GM12878 (cell line): ENCODE data around the gene FKBP8. TPM values are rescaled to one million over a fixed set of nuclear protein-coding genes. Genes with fewer than 3 reads are reported as not detected.

Experiments used
- ATAC-seq: fragments of 200-7000 bp; cut with Tn5 transposase; 3 replicates; pipeline ENCODE4 v1.9.1; 2020; ENCODE audit warnings: mild to moderate bottlenecking, moderate library complexity
- BruUV-seq: library from RNA; stranded (reverse); fragments of 400-500 nt; replicated peaks from 2 replicates; lab custom pipeline; 2021; lab: Mats Ljungman, UMichigan
- CTCF ChIA-PET: fragments of 300-600 bp; sonication (Branson Sonifier 250); formaldehyde crosslinking; extraction: SDS; loops from one replicate; lab custom pipeline; 2021; ENCODE audit warnings: inconsistent platforms; lab: Yijun Ruan, JAX
- POLR2A ChIA-PET: fragments of 350-600 bp; formaldehyde crosslinking; extraction: SDS; loops from one replicate; lab custom pipeline; 2021; ENCODE audit warnings: inconsistent platforms; lab: Charles Lee
- RAD21 ChIA-PET: fragments of 300-600 bp; sonication (Branson Sonifier 250); formaldehyde crosslinking; loops from one replicate; lab custom pipeline; 2023; ENCODE audit warnings: antibody characterized with exemption; ENCODE audit not compliant: unreplicated experiment; lab: Charles Lee
- SMC1A ChIA-PET: fragments of 300-600 bp; sonication (Branson Sonifier 250); formaldehyde crosslinking; loops from one replicate; lab custom pipeline; 2023; ENCODE audit not compliant: unreplicated experiment, uncharacterized antibody; lab: Charles Lee
- DNase-seq: peaks from one replicate; pipeline ENCODE4 v3.0.0-alpha.2; 2011; ENCODE audit warnings: low read depth, low spot score
- FAIRE-seq: peaks from 3 replicates; lab custom pipeline; 2011; peaks lifted over from hg19 to GRCh38; lab: Jason Lieb, UNC
- H2AFZ ChIP-seq: 2 replicates; pipeline ENCODE4 v1.6.0; 2011; ENCODE audit warnings: low read depth, low read length, control low read depth; ENCODE audit not compliant: control insufficient read depth
- H3K27ac ChIP-seq: 2 replicates; pipeline ENCODE4 v1.5.1; 2011; ENCODE audit warnings: control low read depth; ENCODE audit not compliant: control insufficient read depth, insufficient read depth
- H3K27me3 ChIP-seq, 2 experiments: replicated peaks in 1 of 2; 2 replicates each; pipeline versions ENCODE4 v1.6.0 to v1.6.1; 2011; ENCODE audit warnings: low read length in 1 of 2; ENCODE audit not compliant: control insufficient read depth in 2 of 2, insufficient read depth in 2 of 2
- H3K36me3 ChIP-seq, 2 experiments: 2 replicates each; pipeline ENCODE4 v1.5.1; 2011; ENCODE audit warnings: low read length in 1 of 2; ENCODE audit not compliant: control insufficient read depth in 2 of 2, insufficient read depth in 2 of 2
- H3K4me1 ChIP-seq: 2 replicates; pipeline ENCODE4 v1.6.1; 2011; ENCODE audit warnings: mild to moderate bottlenecking, low read length, moderate library complexity, mixed read lengths; ENCODE audit not compliant: control insufficient read depth, insufficient read depth
- H3K4me2 ChIP-seq: 2 replicates; pipeline ENCODE4 v1.6.0; 2011; ENCODE audit warnings: control low read depth; ENCODE audit not compliant: control insufficient read depth, insufficient read depth
- H3K4me3 ChIP-seq: fragments of 200-600 bp; sonication (generic); 2 replicates; pipeline ENCODE4 v1.5.1; 2016
- H3K79me2 ChIP-seq: 2 replicates; pipeline ENCODE4 v1.6.0; 2011; ENCODE audit warnings: low read length; ENCODE audit not compliant: control insufficient read depth, insufficient read depth
- H3K9ac ChIP-seq: 2 replicates; pipeline ENCODE4 v1.8.0; 2011; ENCODE audit warnings: low read length, control low read depth, mixed read lengths; ENCODE audit not compliant: control insufficient read depth, insufficient read depth
- H3K9me3 ChIP-seq: replicated peaks from 3 replicates; pipeline ENCODE4 v1.5.1; 2011; ENCODE audit warnings: mild to moderate bottlenecking, low read length; ENCODE audit not compliant: control insufficient read depth, insufficient read depth
- H4K20me1 ChIP-seq: 2 replicates; pipeline ENCODE4 v1.6.0; 2011; ENCODE audit not compliant: control insufficient read depth, insufficient read depth
- BHLHE40 ChIP-seq, 2 experiments: fragments of 450-650 bp in 1 of 2; IDR thresholded peaks; 2 replicates each; pipeline ENCODE4 v1.6.1; 2011 to 2017; ENCODE audit warnings: low read depth in 2 of 2, borderline replicate concordance in 1 of 2, improper control_type of control experiment in 1 of 2, low read length in 1 of 2, mild to moderate bottlenecking in 1 of 2
- CHD2 ChIP-seq: IDR thresholded peaks from 2 replicates; pipeline ENCODE4 v1.6.1; 2011; ENCODE audit warnings: low read depth, low read length, improper control_type of control experiment, borderline replicate concordance
- EP300 ChIP-seq, 2 experiments: fragments of 150-350 bp in 1 of 2; IDR thresholded peaks; 2 replicates each; pipeline ENCODE4 v1.6.1; 2011 to 2012; ENCODE audit warnings: low read depth in 2 of 2, low read length in 2 of 2, borderline replicate concordance in 1 of 2, improper control_type of control experiment in 1 of 2, inconsistent platforms in 1 of 2; ENCODE audit not compliant: control insufficient read depth in 1 of 2
- SP1 ChIP-seq: IDR thresholded peaks from one replicate; pipeline ENCODE4 v1.6.1; 2011; ENCODE audit warnings: low read depth, low read length
- TAF1 ChIP-seq: IDR thresholded peaks from 2 replicates; pipeline ENCODE4 v1.6.1; 2011; ENCODE audit warnings: mild to moderate bottlenecking, low read depth, low read length, borderline replicate concordance
- TARDBP ChIP-seq: IDR thresholded peaks from 2 replicates; pipeline ENCODE4 v1.6.1; 2016; ENCODE audit warnings: borderline replicate concordance
- WRNIP1 ChIP-seq: IDR thresholded peaks from 2 replicates; pipeline ENCODE4 v1.6.1; 2011; ENCODE audit warnings: low read depth, low read length, improper control_type of control experiment, borderline replicate concordance
- ZNF274 ChIP-seq: IDR thresholded peaks from one replicate; pipeline ENCODE4 v1.8.0; 2011; ENCODE audit not compliant: insufficient read length, insufficient read depth
- WGBS: methylation state at CpG from one replicate; pipeline ENCODE4 v1.1.6; 2016; ENCODE audit warnings: low lambda C conversion rate; ENCODE audit not compliant: insufficient replicate concordance, insufficient coverage; ENCODE audit errors: missing lambda C conversion rate; 5-methylcytosine and 5-hydroxymethylcytosine counted together
- in situ Hi-C: fragments of 300-500 bp; cut with MboI; formaldehyde crosslinking; loops from 9 replicates; pipeline ENCODE4 v1.14.3; 2018; ENCODE audit warnings: mixed read lengths
- intact Hi-C: fragments of 100-400 bp; cut with micrococcal nuclease; formaldehyde crosslinking; loops from one replicate; pipeline ENCODE4 v1.14.2; 2022; ENCODE audit not compliant: unreplicated experiment
- polyA plus RNA-seq, 11 experiments: library from polyadenylated mRNA; depleted of rRNA in 4 of 11; unstranded in 6 of 11; stranded (reverse) in 5 of 11; fragments of >200 nt; fragmentation: Nextera tagmentation in 4 of 11; fragmentation: Illumina TruSeq in 1 of 11; extraction: Ambion mirVana in 4 of 11; extraction: Trizol in 1 of 11; gene quantifications; 1 replicate in 1 of 11; 2 replicates in 10 of 11; pipeline versions ENCODE4 v1.2.1 to v1.2.3, GENCODE V29; 2011 to 2016; ENCODE audit warnings: inconsistent platforms in 2 of 11, missing spikeins in 2 of 11, low read depth in 1 of 11
- total RNA-seq, 4 experiments: library from RNA; depleted of rRNA in 3 of 4; stranded (reverse); fragments of >200 nt in 3 of 4; fragmentation: Illumina TruSeq in 1 of 4; extraction: Trizol in 1 of 4; gene quantifications; 2 replicates each; pipeline versions ENCODE4 v1.2.1 to v1.2.3, GENCODE V29; 2013 to 2021

The FKBP8 gene
- total and polyA plus RNA-seq, 10 of the 15 experiments (the other 5 are each of a cell fraction or from before 2014, with no cell fraction given), result 0.13 to 205 (median 95.4) TPM

DNA sequence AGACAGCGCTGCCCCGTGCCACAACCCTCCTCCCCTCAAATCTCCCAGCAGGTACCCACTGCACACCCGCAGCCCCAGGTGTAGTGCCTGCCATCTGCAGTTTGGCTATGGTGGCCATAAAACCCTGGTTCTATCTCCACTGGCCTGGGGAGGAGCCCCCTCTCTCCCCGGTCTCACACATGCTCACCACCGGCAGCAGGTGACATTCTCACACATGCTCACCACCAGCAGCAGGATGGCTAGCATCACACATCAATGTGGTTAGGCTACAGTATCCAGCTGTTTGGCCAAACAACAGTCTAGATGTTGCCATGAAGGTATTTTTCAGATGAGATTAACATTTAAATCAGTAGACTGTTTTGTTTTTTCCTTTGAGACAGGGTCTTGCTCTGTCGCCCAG lies 52.6 kb downstream of the FKBP8 start:
- ChIA-PET SMC1A (no interaction called here), POLR2A (interaction anchor here (0.6 to 1.0 kb wide), 3 partner anchors 9 to 17 kb away, joined by 3 to 6 read pairs (median 3); no protein-coding TSS in a partner anchor), RAD21 (no interaction called here), CTCF (interaction anchor here (1.7 kb wide), 1 partner anchor 11 kb away, joined by 3 read pairs; no protein-coding TSS in a partner anchor)
- Histone ChIP-seq H3K4me2 (no peak overlapping the region), H3K27me3 (no peaks in the 10 kb centered on the region), H4K20me1 (peaks cover 9% of the 10 kb centered on the region), H3K27ac (no peak overlapping the region), H2AFZ (no peak overlapping the region), H3K9ac (no peak overlapping the region), H3K4me1 (peaks cover 8% of the 10 kb centered on the region), H3K4me3 (no peak overlapping the region), H3K79me2 (peaks cover 44% of the 10 kb centered on the region), H3K36me3 (peaks cover 3% of the 10 kb centered on the region in 2 experiments; a peak in 3 of 4 replicates), H3K9me3 (no peaks in the 10 kb centered on the region)
- DNase-seq (no peak), ATAC-seq (no peak), FAIRE-seq (no peak)
- in situ Hi-C loops, result no loop called here
- TF ChIP-seq EP300 (IDR thresholded peaks at IDR 0.05; ENCODE audit: borderline replicate concordance in 1 of 2, control insufficient read depth in 1 of 2, low read depth in 2 of 2, low read length in 2 of 2) (no peak), CHD2 (no peak), TAF1 (no peak), TARDBP (no peak), ZNF274 (no peak), SP1 (no peak), BHLHE40 (IDR thresholded peaks at IDR 0.05; ENCODE audit: borderline replicate concordance in 1 of 2, low read depth in 2 of 2, low read length in 1 of 2) (no peak), WRNIP1 (no peak)
- BruUV-seq, result no TSS peak
- 97% methylated on average over 6 of the region's 6 CpGs for WGBS
- intact Hi-C loops, result no loop called here
